ENCODE measurements around the gene DOCK3. TPM values are rescaled to one million over a fixed set of nuclear protein-coding genes. Genes with fewer than 3 reads are reported as not detected.

The DOCK3 gene, protein sequence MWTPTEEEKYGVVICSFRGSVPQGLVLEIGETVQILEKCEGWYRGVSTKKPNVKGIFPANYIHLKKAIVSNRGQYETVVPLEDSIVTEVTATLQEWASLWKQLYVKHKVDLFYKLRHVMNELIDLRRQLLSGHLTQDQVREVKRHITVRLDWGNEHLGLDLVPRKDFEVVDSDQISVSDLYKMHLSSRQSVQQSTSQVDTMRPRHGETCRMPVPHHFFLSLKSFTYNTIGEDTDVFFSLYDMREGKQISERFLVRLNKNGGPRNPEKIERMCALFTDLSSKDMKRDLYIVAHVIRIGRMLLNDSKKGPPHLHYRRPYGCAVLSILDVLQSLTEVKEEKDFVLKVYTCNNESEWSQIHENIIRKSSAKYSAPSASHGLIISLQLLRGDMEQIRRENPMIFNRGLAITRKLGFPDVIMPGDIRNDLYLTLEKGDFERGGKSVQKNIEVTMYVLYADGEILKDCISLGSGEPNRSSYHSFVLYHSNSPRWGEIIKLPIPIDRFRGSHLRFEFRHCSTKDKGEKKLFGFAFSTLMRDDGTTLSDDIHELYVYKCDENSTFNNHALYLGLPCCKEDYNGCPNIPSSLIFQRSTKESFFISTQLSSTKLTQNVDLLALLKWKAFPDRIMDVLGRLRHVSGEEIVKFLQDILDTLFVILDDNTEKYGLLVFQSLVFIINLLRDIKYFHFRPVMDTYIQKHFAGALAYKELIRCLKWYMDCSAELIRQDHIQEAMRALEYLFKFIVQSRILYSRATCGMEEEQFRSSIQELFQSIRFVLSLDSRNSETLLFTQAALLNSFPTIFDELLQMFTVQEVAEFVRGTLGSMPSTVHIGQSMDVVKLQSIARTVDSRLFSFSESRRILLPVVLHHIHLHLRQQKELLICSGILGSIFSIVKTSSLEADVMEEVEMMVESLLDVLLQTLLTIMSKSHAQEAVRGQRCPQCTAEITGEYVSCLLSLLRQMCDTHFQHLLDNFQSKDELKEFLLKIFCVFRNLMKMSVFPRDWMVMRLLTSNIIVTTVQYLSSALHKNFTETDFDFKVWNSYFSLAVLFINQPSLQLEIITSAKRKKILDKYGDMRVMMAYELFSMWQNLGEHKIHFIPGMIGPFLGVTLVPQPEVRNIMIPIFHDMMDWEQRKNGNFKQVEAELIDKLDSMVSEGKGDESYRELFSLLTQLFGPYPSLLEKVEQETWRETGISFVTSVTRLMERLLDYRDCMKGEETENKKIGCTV (N-terminal part only)
- 1 to 10 TPM; 2.5 to 2.6 TPM for total RNA-seq

DNA sequence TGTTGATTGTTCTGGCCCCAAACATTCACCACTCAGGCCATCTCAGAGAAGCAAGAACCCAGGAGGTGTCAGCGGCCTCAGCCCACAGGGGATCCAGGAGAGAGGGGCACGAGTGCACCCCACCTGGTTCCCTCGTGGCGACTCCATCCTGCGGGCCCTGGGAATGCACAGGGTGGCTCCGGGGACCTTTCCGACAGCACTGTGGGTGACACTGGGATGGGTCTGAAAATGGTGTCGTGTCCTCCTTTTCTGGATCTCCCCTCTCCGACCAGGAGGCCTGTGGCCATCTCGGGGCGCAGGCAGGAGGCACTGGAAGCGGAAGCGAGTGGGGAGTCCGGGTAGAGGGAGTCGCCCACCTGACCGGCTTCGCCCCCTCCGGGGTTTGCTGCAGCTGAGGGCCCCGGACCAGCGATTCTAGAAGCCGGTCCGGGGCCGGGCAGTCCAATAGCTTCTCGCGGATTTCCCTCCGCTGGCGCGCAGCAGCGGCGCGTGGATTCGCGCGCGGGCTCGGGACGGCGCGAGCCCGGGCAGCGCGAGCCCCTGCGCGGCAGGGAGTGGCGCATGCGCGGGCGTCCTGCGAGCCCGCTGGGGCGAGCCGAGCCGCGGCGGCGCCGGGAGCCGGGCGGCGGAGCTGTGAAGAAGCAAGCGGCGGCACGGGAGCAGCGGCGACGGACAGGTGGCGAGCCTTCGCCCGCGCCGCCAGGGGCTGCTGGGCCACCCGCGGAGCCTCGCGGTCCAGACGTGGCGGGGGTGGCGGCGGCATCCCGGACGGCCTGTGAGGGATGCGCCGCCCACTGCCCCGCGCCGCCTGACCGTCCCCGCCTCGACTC lies at the start of gene DOCK3:
Gene DOCK3 (plus strand): TSS at position 579 of the 830 bp plus-strand sequence. CDS start 337 bp downstream, outside the sequence.
- Mint-ChIP-seq H3K4me1 (peaks cover 10% of the 10 kb centered on the region), H3K27me3 (peaks cover 36% of the 10 kb centered on the region), H3K27ac (peak within 1 kb of the TSS; percentile 55), H3K4me3 (peak within 1 kb of the TSS; percentile 69), H3K9me3 (ENCODE audit: low read depth) (no peaks in the 10 kb centered on the region), H3K36me3 (ENCODE audit: low read depth) (no peaks in the 10 kb centered on the region)
- intact Hi-C loops (cut with DNase I, micrococcal nuclease), result loop anchor here (1.0 to 10.0 kb wide), 4 partner anchors 58 to 710 kb away; partner anchors contain the start of gene MANF (in 1 of the 2)
- ChIA-PET POLR2A (no interaction called here), CTCF (interaction anchor here (0.5 to 3.4 kb wide), 7 partner anchors 21 to 697 kb away, joined by 3 to 24 read pairs (median 4); partner anchors contain the start of gene MAPKAPK3)
- DNase-seq (peak; percentile 79), ATAC-seq (peak; percentile 91)

GRCh38 chr3:50625231-50626182 lies 49.2 kb upstream of the DOCK3 start:
- intact Hi-C loops (cut with DNase I, micrococcal nuclease), result no loop called here
- Mint-ChIP-seq H3K27ac (peak overlapping the region; percentile 93), H3K36me3 (ENCODE audit: low read depth) (peaks cover 62% of the 10 kb centered on the region), H3K4me1 (peaks cover 92% of the 10 kb centered on the region), H3K4me3 (no peak overlapping the region), H3K27me3 (no peaks in the 10 kb centered on the region), H3K9me3 (ENCODE audit: low read depth) (no peaks in the 10 kb centered on the region)
- ATAC-seq (no peak), DNase-seq (peak; percentile 18)
- CTCF ChIA-PET, result interaction anchor here (0.8 to 6.7 kb wide), 4 partner anchors 10 to 347 kb away, joined by 3 to 41 read pairs (median 4); partner anchors contain the start of gene MAPKAPK3
- POLR2A ChIA-PET, result no interaction called here

DNA sequence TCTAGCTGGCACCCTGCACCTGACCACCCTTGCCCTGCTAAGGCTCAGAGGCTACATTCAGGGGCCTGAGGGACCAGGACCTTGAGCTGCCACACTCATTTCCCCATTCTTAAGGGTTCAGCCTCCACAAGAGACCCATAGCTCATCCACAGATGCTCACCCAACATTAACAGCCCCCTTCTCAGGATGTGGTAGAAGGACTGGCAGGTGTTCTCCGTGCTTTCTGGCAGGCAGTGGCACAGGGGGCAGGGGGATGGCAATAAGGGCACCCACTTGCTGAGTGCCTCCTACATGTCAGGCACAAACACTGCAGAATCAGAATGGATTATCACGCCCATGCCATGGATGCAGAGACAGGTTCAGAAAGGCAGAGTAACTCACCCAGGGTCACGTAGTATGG lies 48.3 kb upstream of the DOCK3 start:
- no peaks in the 10 kb centered on the region for H3K9me3 Mint-ChIP-seq (ENCODE audit: low read depth)
- no peaks in the 10 kb centered on the region for H3K27me3 Mint-ChIP-seq
- ATAC-seq, result no peak
- CTCF ChIA-PET, result interaction anchor here (0.6 to 6.7 kb wide), 5 partner anchors 11 to 258 kb away, joined by 3 to 41 read pairs (median 3); partner anchors contain the start of gene MAPKAPK3
- H3K36me3 Mint-ChIP-seq (ENCODE audit: low read depth), result peaks cover 61% of the 10 kb centered on the region
- peaks cover 94% of the 10 kb centered on the region for H3K4me1 Mint-ChIP-seq
- H3K4me3 Mint-ChIP-seq, result no peak overlapping the region
- H3K27ac Mint-ChIP-seq, result peak overlapping the region; percentile 25
- POLR2A ChIA-PET, result no interaction called here
- DNase-seq, result no peak
- intact Hi-C loops (cut with DNase I, micrococcal nuclease), result no loop called here

DNA sequence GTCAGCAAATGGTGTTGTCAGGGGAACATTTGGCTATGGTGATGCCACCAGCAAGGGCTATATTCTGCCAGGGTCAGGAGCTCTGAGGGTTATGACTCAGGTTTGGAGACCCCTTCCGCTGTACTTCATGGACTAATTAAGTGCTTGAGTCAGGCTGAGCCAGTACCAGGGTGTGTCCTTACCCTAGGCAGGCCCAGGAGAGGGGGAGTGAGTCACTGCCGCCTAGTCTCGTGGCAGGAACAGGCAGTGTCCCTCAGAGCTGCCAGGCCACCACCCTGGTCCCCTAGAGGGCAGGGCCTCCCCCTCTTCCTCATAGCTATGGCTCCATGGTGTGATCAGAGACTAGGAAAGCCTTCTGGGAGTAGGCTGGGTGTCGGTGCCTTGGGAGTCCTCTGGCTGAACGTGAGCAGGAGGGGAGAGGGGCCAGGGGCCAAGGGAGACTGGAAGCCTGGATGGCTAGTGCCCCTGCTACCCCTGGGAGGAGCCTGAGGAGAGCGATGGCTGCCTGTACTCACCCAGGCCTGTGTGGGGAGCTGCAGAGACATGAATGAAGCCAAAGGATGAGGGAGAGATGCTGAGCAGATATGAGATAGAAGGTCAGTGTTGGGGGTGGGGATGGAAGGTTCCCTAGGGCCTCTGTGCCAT lies 47.2 kb upstream of the DOCK3 start:
- Mint-ChIP-seq H3K4me1 (peaks cover 97% of the 10 kb centered on the region), H3K9me3 (ENCODE audit: low read depth) (no peaks in the 10 kb centered on the region), H3K27ac (peak overlapping the region; percentile 77), H3K36me3 (ENCODE audit: low read depth) (peaks cover 62% of the 10 kb centered on the region), H3K4me3 (no peak overlapping the region), H3K27me3 (no peaks in the 10 kb centered on the region)
- DNase-seq (peak; percentile 59), ATAC-seq (peak; percentile 42)
- intact Hi-C loops (cut with DNase I, micrococcal nuclease), result no loop called here
- CTCF ChIA-PET, result interaction anchor here (0.7 to 6.7 kb wide), 9 partner anchors 8 to 1524 kb away, joined by 3 to 41 read pairs (median 4); partner anchors contain the start of genes C3orf18 and MAPKAPK3
- POLR2A ChIA-PET, result no interaction called here

DNA sequence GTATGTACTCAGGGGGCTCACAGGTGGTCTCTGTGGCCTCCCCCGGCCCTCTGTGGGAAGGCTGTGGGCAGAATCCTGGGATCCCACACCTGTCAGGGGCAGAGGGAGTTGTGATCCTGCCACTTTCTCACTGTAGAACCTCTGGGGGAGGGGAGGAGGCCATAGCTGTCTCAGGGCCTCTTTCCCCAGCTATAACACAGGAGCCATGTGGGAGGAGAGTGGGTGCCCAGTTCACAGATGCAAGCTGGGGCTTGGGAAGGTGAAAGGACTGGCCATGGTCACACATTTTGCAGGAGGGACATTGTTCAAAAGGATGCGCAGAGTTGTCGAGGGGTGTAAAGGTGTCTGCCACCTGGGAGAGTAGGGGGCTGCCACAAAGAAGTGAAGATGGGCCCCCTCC lies 46.1 kb upstream of the DOCK3 start:
- intact Hi-C loops (cut with DNase I, micrococcal nuclease), result no loop called here
- Mint-ChIP-seq H3K27me3 (no peaks in the 10 kb centered on the region), H3K27ac (peak overlapping the region; percentile 38), H3K4me3 (no peak overlapping the region), H3K4me1 (peaks cover 97% of the 10 kb centered on the region), H3K9me3 (ENCODE audit: low read depth) (no peaks in the 10 kb centered on the region), H3K36me3 (ENCODE audit: low read depth) (peaks cover 60% of the 10 kb centered on the region)
- ATAC-seq (no peak), DNase-seq (no peak)
- CTCF ChIA-PET, result interaction anchor here (0.6 to 6.7 kb wide), 11 partner anchors 8 to 979 kb away, joined by 3 to 41 read pairs (median 4); partner anchors contain the start of genes CISH and MAPKAPK3
- POLR2A ChIA-PET, result no interaction called here

- DNase-seq (no peak), ATAC-seq (no peak)
- Mint-ChIP-seq H3K9me3 (ENCODE audit: low read depth) (no peaks in the 10 kb centered on the region), H3K27me3 (no peaks in the 10 kb centered on the region), H3K4me3 (no peak overlapping the region), H3K4me1 (peaks cover 91% of the 10 kb centered on the region), H3K36me3 (ENCODE audit: low read depth) (peaks cover 54% of the 10 kb centered on the region), H3K27ac (peak overlapping the region; percentile 78)
- intact Hi-C loops (cut with DNase I, micrococcal nuclease), result no loop called here
- ChIA-PET POLR2A (no interaction called here), CTCF (interaction anchor here (0.6 to 1.1 kb wide), 4 partner anchors 21 to 30 kb away, joined by 3 to 4 read pairs (median 4); no protein-coding TSS in a partner anchor)
Measured at GRCh38 chr3:50630394-50630793, 44.3 kb upstream of the DOCK3 start.

- DNase-seq (no peak), ATAC-seq (no peak)
- ChIA-PET POLR2A (no interaction called here), CTCF (interaction anchor here (1.0 to 1.1 kb wide), 3 partner anchors 21 to 26 kb away, joined by 3 to 4 read pairs (median 4); no protein-coding TSS in a partner anchor)
- H3K36me3 Mint-ChIP-seq (ENCODE audit: low read depth), result peaks cover 53% of the 10 kb centered on the region
- no peaks in the 10 kb centered on the region for H3K9me3 Mint-ChIP-seq (ENCODE audit: low read depth)
- peaks cover 87% of the 10 kb centered on the region for H3K4me1 Mint-ChIP-seq
- intact Hi-C loops (cut with DNase I, micrococcal nuclease), result no loop called here
- H3K27ac Mint-ChIP-seq, result peak overlapping the region; percentile 78
- H3K27me3 Mint-ChIP-seq, result no peaks in the 10 kb centered on the region
- no peak overlapping the region for H3K4me3 Mint-ChIP-seq
Measured at GRCh38 chr3:50630877-50631276, 43.9 kb upstream of the DOCK3 start.

DNA sequence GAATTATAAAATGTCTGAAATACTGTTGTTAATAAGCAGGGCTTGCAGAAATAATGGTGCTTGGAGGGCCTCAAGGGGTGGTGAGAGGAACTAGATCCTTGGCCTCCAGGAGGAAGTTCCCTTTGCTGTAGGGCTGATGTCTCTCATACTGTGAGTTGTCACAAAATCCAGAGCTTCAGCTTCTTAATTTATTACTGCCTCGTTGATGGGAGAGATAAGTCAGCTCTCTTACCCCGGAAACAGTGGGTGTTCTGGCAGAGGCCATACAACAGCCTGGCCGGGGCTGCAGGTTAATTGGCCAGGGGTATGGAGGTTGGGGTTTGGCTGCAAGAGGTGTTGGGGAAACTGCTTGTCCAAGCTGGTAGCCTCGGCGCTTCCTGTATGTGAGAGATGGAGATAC lies 42.3 kb upstream of the DOCK3 start:
- peaks cover 50% of the 10 kb centered on the region for H3K36me3 Mint-ChIP-seq (ENCODE audit: low read depth)
- CTCF ChIA-PET, result interaction anchor here (0.6 to 1.9 kb wide), 8 partner anchors 9 to 751 kb away, joined by 3 to 9 read pairs (median 4); partner anchors contain the start of gene MAPKAPK3
- POLR2A ChIA-PET, result interaction anchor here (1.0 kb wide), 1 partner anchor 30 kb away, joined by 3 read pairs; no protein-coding TSS in a partner anchor
- H3K9me3 Mint-ChIP-seq (ENCODE audit: low read depth), result no peaks in the 10 kb centered on the region
- intact Hi-C loops (cut with DNase I, micrococcal nuclease), result loop anchor here in 1 of 2 experiments (1.0 kb wide), 1 partner anchor 16 kb away; no protein-coding TSS in a partner anchor
- DNase-seq, result no peak
- peak; percentile 50 for ATAC-seq
- H3K27ac Mint-ChIP-seq, result peak overlapping the region; percentile 78
- H3K4me3 Mint-ChIP-seq, result no peak overlapping the region
- no peaks in the 10 kb centered on the region for H3K27me3 Mint-ChIP-seq
- peaks cover 87% of the 10 kb centered on the region for H3K4me1 Mint-ChIP-seq

DNA sequence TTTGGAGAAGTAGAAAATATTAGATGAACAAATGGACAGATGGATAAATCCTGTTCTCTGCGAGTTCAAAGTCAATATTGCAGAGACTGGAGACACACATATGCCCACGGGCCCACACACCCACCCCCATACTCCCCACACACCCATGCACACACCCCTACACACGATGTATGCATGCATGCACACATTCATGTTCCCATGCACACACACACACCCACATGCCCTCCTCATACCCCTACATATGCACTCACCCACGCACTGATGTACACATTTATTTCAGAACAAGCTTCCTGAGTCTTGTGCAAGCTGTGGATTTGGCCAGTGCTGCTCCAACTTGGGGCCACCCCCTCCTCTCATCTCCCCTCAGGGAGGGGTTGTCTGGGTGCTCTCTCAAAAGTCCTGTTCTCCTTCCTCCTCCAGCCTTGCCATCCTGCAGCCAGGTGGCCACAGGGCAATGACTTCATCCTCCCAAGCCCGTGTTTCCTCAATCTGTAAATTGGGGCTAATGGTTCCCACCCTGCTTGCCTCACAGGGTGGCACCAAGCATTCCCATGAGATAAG lies 41.4 kb upstream of the DOCK3 start:
- POLR2A ChIA-PET, result no interaction called here
- intact Hi-C loops (cut with DNase I, micrococcal nuclease), result no loop called here
- ATAC-seq, result no peak

More for the DNA sequence above, 41.4 kb upstream of the DOCK3 start:
- Mint-ChIP-seq H3K27me3 (no peaks in the 10 kb centered on the region), H3K27ac (peak overlapping the region; percentile 52), H3K4me1 (peaks cover 86% of the 10 kb centered on the region), H3K4me3 (no peak overlapping the region), H3K9me3 (ENCODE audit: low read depth) (no peaks in the 10 kb centered on the region), H3K36me3 (ENCODE audit: low read depth) (peaks cover 47% of the 10 kb centered on the region)
- CTCF ChIA-PET, result interaction anchor here (0.5 to 1.9 kb wide), 7 partner anchors 10 to 1054 kb away, joined by 3 to 9 read pairs (median 3); partner anchors contain the start of gene MAPKAPK3
- DNase-seq, result no peak
